ENCODE measurements around the gene DAP3. TPM values are rescaled to one million over a fixed set of nuclear protein-coding genes. Genes with fewer than 3 reads are reported as not detected.
A peak's percentile ranks its signal among the peaks of the same experiment; 100 is the strongest.
"Not testable (repeated sequence)": the region's sequence is repeated elsewhere in the genome, so short reads cannot be mapped to it uniquely, and the experiment has no call there.

Gene DAP3
- total RNA-seq, 2 experiments from 2014 or later: 148 to 151 TPM

DNA sequence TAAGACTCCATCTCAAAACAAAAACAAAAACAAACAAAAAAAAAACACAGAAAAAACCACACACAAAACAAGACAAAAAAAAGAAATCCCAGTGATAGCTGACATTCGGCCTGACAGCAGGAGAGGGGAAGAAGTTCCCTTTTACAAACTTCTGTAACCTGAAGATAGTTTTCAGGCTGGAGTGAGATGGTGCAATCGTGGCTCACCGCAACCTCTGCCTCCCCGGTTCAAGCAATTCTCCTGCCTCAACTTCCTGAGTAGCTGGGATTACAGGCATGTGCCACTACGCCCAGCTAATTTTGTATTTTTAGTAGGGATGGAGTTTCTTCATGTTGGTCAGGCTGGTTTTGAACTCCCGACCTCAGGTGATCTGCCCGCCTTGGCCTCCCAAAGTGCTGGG lies 75.1 kb downstream of the DAP3 start:
- peaks cover 16% of the 10 kb centered on the region for H3K36me3 Mint-ChIP-seq
- not testable (repeated sequence) for H3K27ac Mint-ChIP-seq, H3K9me3 Mint-ChIP-seq, H3K27me3 Mint-ChIP-seq, DNase-seq, H3K4me1 Mint-ChIP-seq, H3K4me3 Mint-ChIP-seq

DNA sequence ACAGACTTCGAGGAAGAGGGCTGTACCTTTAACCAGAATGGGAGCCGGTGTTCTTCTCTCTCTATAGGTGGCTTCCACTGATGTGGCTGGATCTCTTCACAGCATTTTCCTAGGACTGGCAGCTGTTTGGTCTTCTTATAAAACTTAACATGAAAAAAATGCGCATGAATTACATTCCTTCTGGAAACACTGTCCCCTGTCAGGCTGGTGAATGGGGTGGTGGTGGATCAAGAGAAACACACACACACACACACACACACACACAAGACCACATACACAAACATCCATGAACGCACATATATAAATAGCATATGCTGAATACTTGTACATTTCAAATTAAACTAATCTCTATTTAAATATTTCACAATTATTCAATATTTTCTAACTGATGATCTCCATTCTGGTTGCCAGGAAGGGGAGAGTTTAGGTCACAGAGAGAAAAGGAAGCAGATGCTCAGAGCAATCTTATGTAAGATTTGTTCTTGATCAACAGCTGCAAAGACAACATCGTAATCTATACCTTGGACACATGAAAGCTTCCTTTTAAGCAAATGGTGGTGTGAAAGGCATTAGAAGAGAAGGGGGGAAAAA lies 78.6 kb downstream of the DAP3 start:
- H3K9me3 Mint-ChIP-seq, DNase-seq, H3K4me1 Mint-ChIP-seq, H3K4me3 Mint-ChIP-seq, H3K27ac Mint-ChIP-seq, H3K27me3 Mint-ChIP-seq, H3K36me3 Mint-ChIP-seq: not testable (repeated sequence)

DNA sequence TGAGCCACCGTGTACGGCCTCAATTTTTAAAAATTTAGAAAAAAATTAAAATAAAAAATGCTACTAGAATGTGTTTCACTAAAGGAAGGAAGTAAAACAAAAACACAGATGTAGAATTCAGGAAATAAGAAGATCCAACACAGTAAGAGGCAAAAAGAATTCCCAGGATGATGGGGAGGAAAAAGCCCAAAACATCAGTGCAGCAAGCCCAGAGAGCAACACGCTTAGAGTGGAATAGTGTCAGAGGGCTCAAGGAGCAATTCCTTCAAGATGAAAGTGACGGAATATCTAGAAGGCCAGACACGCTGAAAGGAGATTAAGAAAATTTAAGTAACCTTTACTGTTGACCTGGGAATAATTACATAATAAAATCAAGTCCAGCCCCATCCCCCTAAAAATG lies 80.4 kb downstream of the DAP3 start:
- peaks cover 4% of the 10 kb centered on the region for H3K4me1 Mint-ChIP-seq
- DNase-seq: no peak
- peaks cover 9% of the 10 kb centered on the region for H3K36me3 Mint-ChIP-seq
- H3K27me3 Mint-ChIP-seq: no peaks in the 10 kb centered on the region
- H3K27ac Mint-ChIP-seq: no peak overlapping the region
- no peak overlapping the region for H3K4me3 Mint-ChIP-seq
- no peaks in the 10 kb centered on the region for H3K9me3 Mint-ChIP-seq

DNA sequence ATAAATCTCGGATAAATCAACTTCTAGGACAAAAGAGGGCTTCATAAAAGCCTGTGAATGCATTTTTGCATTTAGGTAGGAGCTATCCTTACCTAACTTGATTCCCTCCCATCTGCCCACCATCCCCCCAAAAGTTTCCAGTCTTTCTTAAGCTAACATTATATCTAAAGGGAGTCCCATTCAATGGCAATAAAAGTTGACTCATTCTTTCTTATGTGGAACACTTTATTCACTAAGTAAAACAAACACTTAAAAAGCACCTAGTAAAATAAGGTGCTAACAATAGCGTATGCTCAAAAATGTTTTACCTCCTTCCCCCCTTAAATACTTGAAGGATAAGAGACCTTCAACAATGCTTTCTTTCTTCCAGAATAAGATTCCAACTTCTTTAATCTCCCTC lies 84.3 kb downstream of the DAP3 start:
- no peak overlapping the region for H3K4me3 Mint-ChIP-seq
- H3K4me1 Mint-ChIP-seq: peaks cover 6% of the 10 kb centered on the region
- DNase-seq: no peak
- H3K27me3 Mint-ChIP-seq: no peaks in the 10 kb centered on the region
- no peaks in the 10 kb centered on the region for H3K9me3 Mint-ChIP-seq
- H3K36me3 Mint-ChIP-seq: peaks cover 25% of the 10 kb centered on the region
- no peak overlapping the region for H3K27ac Mint-ChIP-seq

DNA sequence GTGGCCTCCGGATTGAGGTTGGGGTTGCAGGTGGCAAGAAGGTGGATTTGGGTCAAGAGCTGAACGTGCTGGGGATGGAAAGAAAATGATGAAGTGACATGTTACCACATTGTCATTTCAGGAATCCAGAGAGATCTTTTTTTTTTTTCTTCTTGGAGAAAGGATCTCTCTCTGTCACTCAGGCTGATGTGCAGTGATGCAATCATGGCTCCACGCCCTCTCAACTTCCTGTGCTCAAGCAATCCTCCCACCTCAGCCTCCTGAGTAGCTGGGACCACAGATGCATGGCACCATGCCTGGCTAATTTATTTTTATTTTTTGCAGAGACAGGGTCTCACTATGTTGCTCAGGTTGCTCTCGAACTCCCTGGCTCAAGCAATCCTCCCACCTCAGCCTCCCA lies 87.5 kb downstream of the DAP3 start:
- DNase-seq: no peak
- no peak overlapping the region for H3K4me3 Mint-ChIP-seq
- peaks cover 6% of the 10 kb centered on the region for H3K4me1 Mint-ChIP-seq
- peaks cover 25% of the 10 kb centered on the region for H3K36me3 Mint-ChIP-seq
- H3K27ac Mint-ChIP-seq: peak overlapping the region; percentile 74
- H3K9me3 Mint-ChIP-seq: no peaks in the 10 kb centered on the region
- no peaks in the 10 kb centered on the region for H3K27me3 Mint-ChIP-seq

DNA sequence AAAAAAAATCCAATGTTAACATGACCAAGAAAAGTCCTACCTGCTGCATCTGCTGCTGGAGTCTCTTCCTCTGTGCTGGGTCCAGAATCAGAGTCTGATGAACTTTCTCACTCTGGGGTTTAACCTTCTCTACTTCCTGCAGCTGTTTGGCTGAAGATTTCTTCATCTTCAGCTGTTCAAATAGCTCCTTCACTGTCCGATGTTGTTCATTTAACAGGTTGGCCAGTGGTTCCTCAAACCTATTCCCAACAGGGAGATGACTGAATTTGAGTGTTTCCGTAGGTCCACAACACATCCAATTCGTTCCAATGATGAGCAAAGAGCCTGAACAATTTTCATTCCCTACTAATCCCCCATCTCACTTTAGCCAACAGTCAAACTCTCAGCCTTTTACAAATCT lies 88.7 kb downstream of the DAP3 start:
- Mint-ChIP-seq H3K36me3 (peaks cover 27% of the 10 kb centered on the region), H3K4me1 (peaks cover 6% of the 10 kb centered on the region), H3K4me3 (no peak overlapping the region), H3K27ac (no peak overlapping the region), H3K9me3 (no peaks in the 10 kb centered on the region), H3K27me3 (no peaks in the 10 kb centered on the region)
- DNase-seq: no peak

Other genes starting within 250 kb of the DAP3 start
- gene ASH1L, start 126.3 kb upstream of the DAP3 start, total RNA-seq: 10 to 100 TPM; 17.6 to 18.9 TPM
- gene MSTO1, start 78.9 kb upstream of the DAP3 start, total RNA-seq: 10 to 100 TPM; 85.1 to 99.1 TPM
- 10 to 100 TPM; 66.8 to 67.0 TPM for gene YY1AP1, start 317 bp upstream of the DAP3 start, total RNA-seq
- 10 to 100 TPM; 39.3 to 41.1 TPM for gene GON4L, start 168.1 kb downstream of the DAP3 start, total RNA-seq
- 10 to 100 TPM; 12.2 to 12.8 TPM for gene SYT11, start 170.5 kb downstream of the DAP3 start, total RNA-seq
- gene RIT1, start 222.3 kb downstream of the DAP3 start, total RNA-seq: 10 to 100 TPM; 19.4 to 20.0 TPM
- 10 to 100 TPM; 53.2 to 54.7 TPM for gene KHDC4, start 245.3 kb downstream of the DAP3 start, total RNA-seq